HEK293 (cell line): ENCODE results near the gene EIF2S1.

Source experiments
- CTCF ChIA-PET: fragments of 350-600 bp; formaldehyde crosslinking; extraction: SDS; loops from one replicate; lab custom pipeline; 2021; ENCODE audit warnings: antibody characterized with exemption; lab: Yijun Ruan, JAX
- POLR2A ChIA-PET: fragments of 300-600 bp; formaldehyde crosslinking; extraction: SDS; loops from one replicate; lab custom pipeline; 2020; ENCODE audit warnings: antibody characterized with exemption, inconsistent platforms; lab: Yijun Ruan, JAX
- H3K27ac ChIP-seq: fragments of 200-500 bp; sonication (Bioruptor generic); 2 replicates; pipeline ENCODE4 v1.5.1; 2014; ENCODE audit warnings: low read depth, low read length, control low read depth, inconsistent platforms; ENCODE audit errors: extremely low read depth
- H3K36me3 ChIP-seq, 2 experiments: fragments of 200-500 bp in 1 of 2; sonication (Bioruptor generic) in 1 of 2; 1 replicate in 1 of 2; 2 replicates in 1 of 2; pipeline ENCODE4 v1.5.1; 2014 to 2017; ENCODE audit warnings: inconsistent platforms in 2 of 2, low read length in 2 of 2; ENCODE audit not compliant: control insufficient read depth in 2 of 2, insufficient read depth in 1 of 2
- H3K4me1 ChIP-seq: fragments of 200-500 bp; sonication (Bioruptor generic); 2 replicates; pipeline ENCODE4 v1.5.1; 2014; ENCODE audit warnings: mild to moderate bottlenecking, low read length, inconsistent platforms; ENCODE audit not compliant: control insufficient read depth, insufficient read depth
- H3K4me3 ChIP-seq: 2 replicates; pipeline ENCODE4 v1.5.1; 2011; ENCODE audit warnings: low read depth, mild to moderate bottlenecking, control low read depth, low read length, moderate library complexity
- H3K9me3 ChIP-seq: fragments of 200-500 bp; sonication (Bioruptor generic); 2 replicates; pipeline ENCODE4 v1.5.1; 2014; ENCODE audit warnings: low read depth, low read length, inconsistent platforms; ENCODE audit not compliant: control insufficient read depth, insufficient read depth
- EGR2 ChIP-seq: fragments of 450-650 bp; formaldehyde crosslinking; IDR thresholded peaks from 2 replicates; pipeline ENCODE4 v1.5.1; 2016; ENCODE audit warnings: low read depth, missing biosample characterization, missing genetic modification characterization
- GLI4 ChIP-seq: fragments of 450-650 bp; formaldehyde crosslinking; IDR thresholded peaks from 2 replicates; pipeline ENCODE4 v1.5.1; 2016; ENCODE audit warnings: missing biosample characterization, missing genetic modification characterization
- INSM2 ChIP-seq: fragments of 450-650 bp; formaldehyde crosslinking; IDR thresholded peaks from 2 replicates; pipeline ENCODE4 v1.5.1; 2016; ENCODE audit warnings: missing biosample characterization, missing genetic modification characterization
- KLF8 ChIP-seq: fragments of 450-650 bp; formaldehyde crosslinking; IDR thresholded peaks from 2 replicates; pipeline ENCODE4 v1.5.1; 2016; ENCODE audit warnings: missing biosample characterization, missing genetic modification characterization
- PRDM6 ChIP-seq: fragments of 450-650 bp; formaldehyde crosslinking; IDR thresholded peaks from 2 replicates; pipeline ENCODE4 v1.5.1; 2017; ENCODE audit warnings: missing biosample characterization, missing genetic modification characterization
- REPIN1 ChIP-seq: fragments of 450-650 bp; formaldehyde crosslinking; IDR thresholded peaks from 2 replicates; pipeline ENCODE4 v1.5.1; 2017; ENCODE audit warnings: missing biosample characterization, missing genetic modification characterization, low read depth
- REST ChIP-seq: fragments of 450-650 bp; formaldehyde crosslinking; IDR thresholded peaks from 2 replicates; pipeline ENCODE4 v1.5.1; 2016; ENCODE audit warnings: missing biosample characterization, missing genetic modification characterization
- SP7 ChIP-seq: fragments of 450-650 bp; formaldehyde crosslinking; IDR thresholded peaks from 2 replicates; pipeline ENCODE4 v1.5.1; 2016; ENCODE audit warnings: missing biosample characterization, missing genetic modification characterization
- ZFHX2 ChIP-seq: fragments of 450-650 bp; formaldehyde crosslinking; conservative IDR thresholded peaks from 2 replicates; pipeline ENCODE4 v1.5.1; 2016; ENCODE audit warnings: missing biosample characterization, missing genetic modification characterization
- ZNF155 ChIP-seq: fragments of 450-650 bp; formaldehyde crosslinking; IDR thresholded peaks from 2 replicates; pipeline ENCODE4 v1.5.1; 2016; ENCODE audit warnings: missing biosample characterization, missing genetic modification characterization
- ZNF174 ChIP-seq: fragments of 450-650 bp; formaldehyde crosslinking; IDR thresholded peaks from 2 replicates; pipeline ENCODE4 v1.5.0; 2017; ENCODE audit warnings: missing biosample characterization, mild to moderate bottlenecking, missing genetic modification characterization
- ZNF2 ChIP-seq: fragments of 450-650 bp; formaldehyde crosslinking; IDR thresholded peaks from 2 replicates; pipeline ENCODE4 v1.5.1; 2016; ENCODE audit warnings: missing biosample characterization, missing genetic modification characterization
- ZNF366 ChIP-seq: fragments of 450-650 bp; formaldehyde crosslinking; conservative IDR thresholded peaks from 2 replicates; pipeline ENCODE4 v1.5.1; 2016; ENCODE audit warnings: missing biosample characterization, missing genetic modification characterization
- ZNF423 ChIP-seq: fragments of 450-650 bp; formaldehyde crosslinking; IDR thresholded peaks from 2 replicates; pipeline ENCODE4 v1.5.1; 2016; ENCODE audit warnings: missing biosample characterization, missing genetic modification characterization
- ZNF580 ChIP-seq: fragments of 450-650 bp; formaldehyde crosslinking; IDR thresholded peaks from 2 replicates; pipeline ENCODE4 v1.5.1; 2016; ENCODE audit warnings: missing biosample characterization, missing genetic modification characterization
- ZNF654 ChIP-seq: fragments of 450-650 bp; formaldehyde crosslinking; IDR thresholded peaks from 2 replicates; pipeline ENCODE4 v1.5.1; 2016; ENCODE audit warnings: low read depth, missing biosample characterization, missing genetic modification characterization
- TF ChIP-seq, protein P1 (sequence below): fragments of 450-650 bp; formaldehyde crosslinking; IDR thresholded peaks from 2 replicates; pipeline ENCODE4 v1.5.1; 2016; ENCODE audit warnings: missing biosample characterization, missing genetic modification characterization
- TF ChIP-seq, protein P2 (sequence below): fragments of 450-650 bp; formaldehyde crosslinking; IDR thresholded peaks from 2 replicates; pipeline ENCODE4 v1.5.1; 2016; ENCODE audit warnings: missing biosample characterization, missing genetic modification characterization

The EIF2S1 gene

DNA sequence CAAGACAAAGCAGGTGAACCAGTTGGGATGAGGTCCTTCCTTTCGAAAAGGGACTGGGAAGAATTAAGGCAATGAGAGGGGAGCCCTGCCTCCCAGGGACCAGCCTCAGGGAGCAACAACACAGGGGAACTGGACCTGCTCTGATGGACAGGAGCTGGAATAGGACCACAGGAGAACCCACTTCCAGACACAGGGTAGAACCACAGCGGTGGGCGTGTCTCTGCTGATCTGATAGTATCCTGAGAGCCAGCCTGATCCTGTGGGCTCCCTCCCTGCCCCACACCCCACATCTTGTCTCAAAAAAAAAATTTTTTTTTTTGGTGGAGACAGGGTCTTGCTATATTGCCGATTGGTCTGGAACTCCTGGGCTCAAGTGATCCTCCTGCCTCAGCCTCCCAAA lies 65.5 kb downstream of the EIF2S1 start (continued):
- no peak for TF ChIP-seq INSM2 (tag by site-specific recombination)
- no peak for TF ChIP-seq ZNF580 (tag by site-specific recombination)
- TF ChIP-seq PRDM6 (tag by site-specific recombination) = no peak
- TF ChIP-seq ZNF423 (tag by site-specific recombination) = no peak
- no peak for TF ChIP-seq ZNF366 (tag by site-specific recombination)

- H3K4me1 ChIP-seq = no peaks in the 10 kb centered on the region
- no peaks in the 10 kb centered on the region for H3K36me3 ChIP-seq
- H3K9me3 ChIP-seq = no peaks in the 10 kb centered on the region
- no peak overlapping the region for H3K4me3 ChIP-seq
- CTCF ChIA-PET = interaction anchor here (0.6 to 6.2 kb wide), 19 partner anchors 8 to 764 kb away, joined by 3 to 97 read pairs (median 9); partner anchors contain the start of genes PLEKHH1 and RDH12
- no peak overlapping the region for H3K27ac ChIP-seq
- no peak for TF ChIP-seq KLF8 (tag by site-specific recombination)
- TF ChIP-seq, protein P1, sequence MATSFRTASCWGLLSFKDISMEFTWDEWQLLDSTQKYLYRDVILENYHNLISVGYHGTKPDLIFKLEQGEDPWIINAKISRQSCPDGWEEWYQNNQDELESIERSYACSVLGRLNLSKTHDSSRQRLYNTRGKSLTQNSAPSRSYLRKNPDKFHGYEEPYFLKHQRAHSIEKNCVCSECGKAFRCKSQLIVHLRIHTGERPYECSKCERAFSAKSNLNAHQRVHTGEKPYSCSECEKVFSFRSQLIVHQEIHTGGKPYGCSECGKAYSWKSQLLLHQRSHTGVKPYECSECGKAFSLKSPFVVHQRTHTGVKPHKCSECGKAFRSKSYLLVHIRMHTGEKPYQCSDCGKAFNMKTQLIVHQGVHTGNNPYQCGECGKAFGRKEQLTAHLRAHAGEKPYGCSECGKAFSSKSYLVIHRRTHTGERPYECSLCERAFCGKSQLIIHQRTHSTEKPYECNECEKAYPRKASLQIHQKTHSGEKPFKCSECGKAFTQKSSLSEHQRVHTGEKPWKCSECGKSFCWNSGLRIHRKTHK (tag by site-specific recombination) = no peak
- TF ChIP-seq GLI4 = no peak
- TF ChIP-seq ZNF155 (tag by site-specific recombination) = no peak
- no peak for TF ChIP-seq SP7 (tag by site-specific recombination)
- TF ChIP-seq ZNF174 (tag by site-specific recombination) = no peak
- TF ChIP-seq REPIN1 = no peak
- TF ChIP-seq, all 188 proteins: peak for 0
- POLR2A ChIA-PET = interaction anchor here (0.6 kb wide), 2 partner anchors 13 to 138 kb away, joined by 7 to 8 read pairs; no protein-coding TSS in a partner anchor
These were observed 66.0 kb downstream of the EIF2S1 start for GRCh38 chr14:67426161-67426560.

- Histone ChIP-seq H3K9me3 (no peaks in the 10 kb centered on the region), H3K4me1 (no peaks in the 10 kb centered on the region)
- TF ChIP-seq ZNF2 (0 out of 2 replicates have a peak, but pooled peaks have one; percentile 36), REST (tag by site-specific recombination) (no peak), ZNF654 (tag by site-specific recombination) (peak; percentile 80), EGR2 (tag by site-specific recombination) (peak; percentile 89), ZFHX2 (tag by site-specific recombination) (peak; percentile 88)
- TF ChIP-seq, protein P2, sequence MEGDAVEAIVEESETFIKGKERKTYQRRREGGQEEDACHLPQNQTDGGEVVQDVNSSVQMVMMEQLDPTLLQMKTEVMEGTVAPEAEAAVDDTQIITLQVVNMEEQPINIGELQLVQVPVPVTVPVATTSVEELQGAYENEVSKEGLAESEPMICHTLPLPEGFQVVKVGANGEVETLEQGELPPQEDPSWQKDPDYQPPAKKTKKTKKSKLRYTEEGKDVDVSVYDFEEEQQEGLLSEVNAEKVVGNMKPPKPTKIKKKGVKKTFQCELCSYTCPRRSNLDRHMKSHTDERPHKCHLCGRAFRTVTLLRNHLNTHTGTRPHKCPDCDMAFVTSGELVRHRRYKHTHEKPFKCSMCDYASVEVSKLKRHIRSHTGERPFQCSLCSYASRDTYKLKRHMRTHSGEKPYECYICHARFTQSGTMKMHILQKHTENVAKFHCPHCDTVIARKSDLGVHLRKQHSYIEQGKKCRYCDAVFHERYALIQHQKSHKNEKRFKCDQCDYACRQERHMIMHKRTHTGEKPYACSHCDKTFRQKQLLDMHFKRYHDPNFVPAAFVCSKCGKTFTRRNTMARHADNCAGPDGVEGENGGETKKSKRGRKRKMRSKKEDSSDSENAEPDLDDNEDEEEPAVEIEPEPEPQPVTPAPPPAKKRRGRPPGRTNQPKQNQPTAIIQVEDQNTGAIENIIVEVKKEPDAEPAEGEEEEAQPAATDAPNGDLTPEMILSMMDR (tag by site-specific recombination) = peak; percentile 60
- TF ChIP-seq, all 188 proteins: peak for 5
- ChIA-PET CTCF (interaction anchor here (0.5 to 6.2 kb wide), 56 partner anchors 9 to 765 kb away, joined by 3 to 97 read pairs (median 4); partner anchors contain the start of genes PLEKHH1 and RDH12), POLR2A (interaction anchor here (0.6 to 1.2 kb wide), 4 partner anchors 12 to 240 kb away, joined by 3 to 8 read pairs (median 4); no protein-coding TSS in a partner anchor)
- Histone ChIP-seq H3K4me3 (no peak overlapping the region), H3K27ac (no peak overlapping the region), H3K36me3 (no peaks in the 10 kb centered on the region)
These were observed 67.0 kb downstream of the EIF2S1 start for GRCh38 chr14:67426983-67427606.
